Esophagus muscularis mucosa (tissue), 4 donors: ENCODE results near the gene MROH2B. TPM values are rescaled to one million over a fixed set of nuclear protein-coding genes. Genes with fewer than 3 reads are reported as not detected.

Experiments used
- DNase-seq: peaks from one replicate; pipeline ENCODE4 v3.0.0-alpha.2; 2017; ENCODE audit errors: extremely low spot score
- H3K27ac ChIP-seq, 4 donors: fragments of 200-600 bp; sonication (generic); replicated peaks in 1 of 4; 1 replicate in 3 of 4; 2 replicates in 1 of 4; pipeline ENCODE4 v1.5.1; 2016 to 2019; ENCODE audit warnings: mild to moderate bottlenecking in 1 of 4
- H3K27me3 ChIP-seq, 4 donors: fragments of 200-600 bp; sonication (generic); one replicate each; pipeline versions ENCODE4 v1.5.1 to v1.6.0; 2016 to 2019
- H3K36me3 ChIP-seq, 4 donors: fragments of 200-600 bp; sonication (generic); one replicate each; pipeline ENCODE4 v1.5.1; 2016 to 2019
- H3K4me1 ChIP-seq, 4 donors: fragments of 200-600 bp; sonication (generic); one replicate each; pipeline ENCODE4 v1.5.1; 2016 to 2019
- H3K4me3 ChIP-seq, 4 donors: fragments of 200-600 bp; sonication (generic); 1 replicate in 2 of 4; 2 replicates in 2 of 4; pipeline ENCODE4 v1.5.1; 2016 to 2019; ENCODE audit warnings: mild to moderate bottlenecking in 4 of 4, moderate library complexity in 1 of 4
- H3K9me3 ChIP-seq, 4 donors: fragments of 200-600 bp; sonication (generic); 1 replicate in 3 of 4; 2 replicates in 1 of 4; pipeline ENCODE4 v1.5.1; 2016 to 2019
- CTCF ChIP-seq, 3 experiments: fragments of 200-600 bp in 2 of 3; fragments of 450-650 bp in 1 of 3; sonication (generic) in 2 of 3; IDR thresholded peaks; one replicate each; pipeline ENCODE4 v1.5.1; 2017 to 2019; ENCODE audit warnings: antibody characterized with exemption in 3 of 3, mild to moderate bottlenecking in 2 of 3, moderate library complexity in 1 of 3
- EP300 ChIP-seq: sonication (generic); formaldehyde crosslinking; IDR thresholded peaks from one replicate; pipeline ENCODE4 v1.6.1; 2017; ENCODE audit warnings: antibody characterized with exemption
- POLR2A ChIP-seq: fragments of 450-650 bp; IDR thresholded peaks from one replicate; pipeline ENCODE4 v1.6.1; 2017; ENCODE audit warnings: antibody characterized with exemption, moderate library complexity, mild to moderate bottlenecking, low read depth
- POLR2AphosphoS5 ChIP-seq, 2 donors: sonication (generic); formaldehyde crosslinking; IDR thresholded peaks; one replicate each; pipeline ENCODE4 v1.6.1; 2017; ENCODE audit warnings: antibody characterized with exemption in 2 of 2
- WGBS: methylation state at CpG from one replicate; pipeline ENCODE4 v1.1.5; 2018; 5-methylcytosine and 5-hydroxymethylcytosine counted together
- intact Hi-C: fragments of 100-400 bp; cut with DNase I; formaldehyde crosslinking; loops from one replicate; pipeline ENCODE4 v1.15.1; 2023
- total RNA-seq, 4 donors: library from RNA; depleted of rRNA; stranded (reverse); fragments of >200 nt; gene quantifications; one replicate each; pipeline versions ENCODE4 v1.1.0 to v1.2.1, GENCODE V29; 2016

The MROH2B gene
- total RNA-seq, 4 donors from 2014 or later, result not detected

DNA sequence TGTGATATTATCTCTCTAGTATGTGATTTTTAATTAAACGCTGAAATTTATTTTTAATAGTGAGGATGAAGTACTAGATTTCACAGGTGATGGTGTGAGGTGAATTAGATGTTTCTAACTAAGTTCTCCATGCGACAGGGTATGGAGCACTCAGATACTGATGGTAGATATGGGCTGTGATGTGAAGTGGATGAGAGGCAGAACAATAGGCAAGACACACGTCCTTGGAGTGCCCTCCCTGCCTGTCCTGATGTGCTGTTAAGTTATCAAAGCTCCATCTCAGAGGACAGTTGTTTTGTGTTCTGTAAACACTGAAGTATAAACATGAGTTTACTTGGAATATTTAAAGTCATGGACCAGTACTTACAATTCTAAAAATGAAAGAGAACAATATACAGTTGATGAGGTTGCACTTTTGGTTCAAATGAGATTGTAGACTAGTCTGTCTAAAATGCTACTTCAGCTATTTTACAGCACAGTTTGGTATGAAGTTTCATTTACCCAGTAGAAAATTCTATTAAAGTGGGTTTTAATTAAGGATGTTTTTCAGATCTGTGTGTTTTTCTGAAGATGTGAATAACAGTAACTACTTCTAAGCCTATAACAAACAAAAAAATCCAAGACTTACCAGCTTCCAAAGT is 97.7 kb downstream of the MROH2B start:
- Histone ChIP-seq H3K9me3 (no peaks in the 10 kb centered on the region), H3K36me3 (no peaks in the 10 kb centered on the region), H3K4me1 (no peaks in the 10 kb centered on the region), H3K4me3 (no peak overlapping the region), H3K27me3 (peaks cover 0 to 4% (median 0%) of the 10 kb centered on the region in 4 donors), H3K27ac (no peak overlapping the region)
- WGBS, result 67% methylated on average over 3 of the region's 3 CpGs
- no peak for DNase-seq
- no peak for TF ChIP-seq EP300
- TF ChIP-seq CTCF (IDR thresholded peaks at IDR 0.05), result no peak
- TF ChIP-seq POLR2A, result no peak
- no peak for TF ChIP-seq POLR2AphosphoS5 (IDR thresholded peaks at IDR 0.05)
- intact Hi-C loops, result no loop called here

DNA sequence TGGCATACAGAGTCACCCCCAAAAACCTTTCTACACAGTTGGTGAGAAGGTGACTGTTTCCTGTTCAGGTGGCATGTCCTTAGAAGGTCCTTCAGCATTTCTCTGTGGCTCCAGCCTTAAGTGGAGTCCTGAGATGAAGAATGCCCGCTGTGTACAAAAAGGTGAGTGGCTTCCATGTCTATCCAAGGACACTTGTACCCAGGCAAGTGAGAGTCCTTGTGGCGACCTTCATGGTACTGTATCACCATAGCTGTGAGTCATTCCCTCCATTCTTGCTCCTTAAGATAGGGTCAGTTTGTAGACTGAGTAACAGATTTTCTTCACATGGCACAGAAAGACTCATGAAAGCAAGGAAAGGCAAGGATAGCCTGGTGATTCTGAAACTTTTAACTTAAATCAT is 98.7 kb downstream of the MROH2B start:
- H3K36me3 ChIP-seq, result no peaks in the 10 kb centered on the region
- no peak overlapping the region for H3K4me3 ChIP-seq
- 86% methylated on average over 2 of the region's 2 CpGs for WGBS
- no peaks in the 10 kb centered on the region for H3K9me3 ChIP-seq
- no peak for TF ChIP-seq POLR2AphosphoS5 (IDR thresholded peaks at IDR 0.05)
- TF ChIP-seq POLR2A, result no peak
- H3K27me3 ChIP-seq, result peaks cover 0 to under 1% (median 0%) of the 10 kb centered on the region in 4 donors
- intact Hi-C loops, result no loop called here
- no peak for DNase-seq
- H3K27ac ChIP-seq, result no peak overlapping the region
- H3K4me1 ChIP-seq, result no peaks in the 10 kb centered on the region

GRCh38 chr5:40962207-40962955 is 108.8 kb downstream of the MROH2B start:
- DNase-seq, result no peak
- Histone ChIP-seq H3K9me3 (peaks cover 0 to 16% (median 0%) of the 10 kb centered on the region in 4 donors), H3K4me1 (no peaks in the 10 kb centered on the region), H3K4me3 (no peak overlapping the region), H3K27me3 (no peaks in the 10 kb centered on the region), H3K36me3 (peaks cover 0 to 18% (median 7%) of the 10 kb centered on the region in 4 donors), H3K27ac (no peak overlapping the region)
- intact Hi-C loops, result no loop called here
- no peak for TF ChIP-seq EP300
- TF ChIP-seq POLR2A, result no peak
- TF ChIP-seq CTCF (IDR thresholded peaks at IDR 0.05), result no peak
- TF ChIP-seq POLR2AphosphoS5 (IDR thresholded peaks at IDR 0.05), result no peak
- 66% methylated on average over 4 of the region's 4 CpGs for WGBS

DNA sequence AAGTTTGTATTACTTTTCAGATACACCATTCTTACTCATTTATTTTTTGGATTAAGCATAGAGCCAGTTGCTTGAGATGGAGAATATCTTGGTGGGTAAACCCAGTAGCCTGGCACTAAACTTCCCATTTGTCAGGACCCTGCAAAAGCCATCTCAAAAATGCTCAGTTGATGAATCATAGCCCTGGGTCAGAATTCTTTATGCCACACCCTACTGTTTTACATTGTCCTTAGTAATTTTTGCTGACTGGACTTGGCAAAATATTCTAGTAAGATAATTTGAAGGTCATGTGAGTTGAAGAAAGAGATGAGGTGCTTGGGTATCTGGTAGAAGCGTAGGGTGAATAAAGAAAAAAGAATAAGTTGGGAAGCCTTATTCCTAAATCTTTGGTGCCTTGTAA is 111.1 kb downstream of the MROH2B start:
- H3K4me3 ChIP-seq, result no peak overlapping the region
- DNase-seq, result no peak
- H3K36me3 ChIP-seq, result peaks cover 0 to 18% (median 7%) of the 10 kb centered on the region in 4 donors
- H3K4me1 ChIP-seq, result no peaks in the 10 kb centered on the region
- no peak for TF ChIP-seq EP300
- no peak for TF ChIP-seq CTCF (IDR thresholded peaks at IDR 0.05)
- TF ChIP-seq POLR2A, result no peak
- no peak for TF ChIP-seq POLR2AphosphoS5 (IDR thresholded peaks at IDR 0.05)
- H3K27ac ChIP-seq, result no peak overlapping the region
- no peaks in the 10 kb centered on the region for H3K27me3 ChIP-seq
- intact Hi-C loops, result no loop called here
- peaks cover 0 to 16% (median 0%) of the 10 kb centered on the region in 4 donors for H3K9me3 ChIP-seq
- 96% methylated on average over 1 of the region's 1 CpG for WGBS

DNA sequence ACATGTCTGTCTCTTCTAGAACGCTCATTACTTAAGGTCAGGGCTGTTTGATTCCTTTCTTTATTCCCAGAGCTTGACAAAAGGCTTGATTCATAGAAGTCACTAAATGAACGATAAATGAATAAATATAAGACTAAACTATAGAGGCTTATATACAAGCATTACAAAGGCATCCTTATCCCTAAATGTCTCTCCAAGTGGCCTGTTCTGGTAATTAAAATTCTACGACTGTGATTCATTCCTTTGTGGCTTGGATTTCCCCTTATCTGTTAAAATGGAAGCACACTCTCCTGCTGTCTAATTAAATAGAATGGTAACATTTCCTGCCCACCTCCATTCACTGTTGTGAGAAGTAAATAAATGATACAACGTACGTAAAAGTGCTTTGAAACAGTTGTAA is 112.3 kb downstream of the MROH2B start:
- intact Hi-C loops, result no loop called here
- Histone ChIP-seq H3K27ac (no peak overlapping the region), H3K4me3 (no peak overlapping the region), H3K27me3 (no peaks in the 10 kb centered on the region), H3K36me3 (peaks cover 0 to 18% (median 7%) of the 10 kb centered on the region in 4 donors), H3K9me3 (peaks cover 0 to 16% (median 0%) of the 10 kb centered on the region in 4 donors), H3K4me1 (no peaks in the 10 kb centered on the region)
- no peak for DNase-seq
- 91% methylated on average over 5 of the region's 5 CpGs for WGBS
- no peak for TF ChIP-seq POLR2A
- TF ChIP-seq POLR2AphosphoS5 (IDR thresholded peaks at IDR 0.05), result no peak
- TF ChIP-seq CTCF (IDR thresholded peaks at IDR 0.05), result no peak
- no peak for TF ChIP-seq EP300
